Activated CD4-positive, alpha-beta memory T cell treated with anti-CD3 and anti-CD28 coated beads, Interleukin-2, amount 10 ng/mL, durations not matched to agents 7 days and 5 days (primary cell): ENCODE data around the gene GH2. TPM values are rescaled to one million over a fixed set of nuclear protein-coding genes. Genes with fewer than 3 reads are reported as not detected.
"Not testable (repeated sequence)": the region's sequence is repeated elsewhere in the genome, so short reads cannot be mapped to it uniquely, and the experiment has no call there.

Experiments used
- CTCF ChIA-PET: fragments of 350-600 bp; sonication (Branson Sonifier 250); formaldehyde crosslinking; loops from one replicate; lab custom pipeline; 2021; ENCODE audit warnings: antibody characterized with exemption, inconsistent platforms; lab: Charles Lee
- POLR2A ChIA-PET: fragments of 350-600 bp; sonication (Branson Sonifier 250); formaldehyde crosslinking; loops from one replicate; lab custom pipeline; 2021; ENCODE audit warnings: antibody characterized with exemption; lab: Charles Lee
- DNase-seq: peaks from one replicate; pipeline ENCODE4 v3.0.0-alpha.2; 2020
- H3K27ac Mint-ChIP-seq: one replicate; pipeline ENCODE4 v1.8.0; 2021; ENCODE audit warnings: mild to moderate bottlenecking, mixed read lengths
- H3K27me3 Mint-ChIP-seq: one replicate; pipeline ENCODE4 v1.8.0; 2021; ENCODE audit warnings: mixed read lengths
- H3K36me3 Mint-ChIP-seq: one replicate; pipeline ENCODE4 v1.8.0; 2021; ENCODE audit warnings: low read depth, mixed read lengths
- H3K4me1 Mint-ChIP-seq: one replicate; pipeline ENCODE4 v1.8.0; 2021; ENCODE audit warnings: mixed read lengths
- H3K4me3 Mint-ChIP-seq: one replicate; pipeline ENCODE4 v1.8.0; 2021; ENCODE audit warnings: mild to moderate bottlenecking, mixed read lengths
- H3K9me3 Mint-ChIP-seq: one replicate; pipeline ENCODE4 v1.8.0; 2021; ENCODE audit warnings: mixed read lengths
- total RNA-seq, 2 experiments: library from RNA; stranded (reverse); gene quantifications; one replicate each; pipeline ENCODE4 v1.2.3, GENCODE V29; 2021

GH2 gene
- total RNA-seq, 2 experiments from 2014 or later: not detected

DNA sequence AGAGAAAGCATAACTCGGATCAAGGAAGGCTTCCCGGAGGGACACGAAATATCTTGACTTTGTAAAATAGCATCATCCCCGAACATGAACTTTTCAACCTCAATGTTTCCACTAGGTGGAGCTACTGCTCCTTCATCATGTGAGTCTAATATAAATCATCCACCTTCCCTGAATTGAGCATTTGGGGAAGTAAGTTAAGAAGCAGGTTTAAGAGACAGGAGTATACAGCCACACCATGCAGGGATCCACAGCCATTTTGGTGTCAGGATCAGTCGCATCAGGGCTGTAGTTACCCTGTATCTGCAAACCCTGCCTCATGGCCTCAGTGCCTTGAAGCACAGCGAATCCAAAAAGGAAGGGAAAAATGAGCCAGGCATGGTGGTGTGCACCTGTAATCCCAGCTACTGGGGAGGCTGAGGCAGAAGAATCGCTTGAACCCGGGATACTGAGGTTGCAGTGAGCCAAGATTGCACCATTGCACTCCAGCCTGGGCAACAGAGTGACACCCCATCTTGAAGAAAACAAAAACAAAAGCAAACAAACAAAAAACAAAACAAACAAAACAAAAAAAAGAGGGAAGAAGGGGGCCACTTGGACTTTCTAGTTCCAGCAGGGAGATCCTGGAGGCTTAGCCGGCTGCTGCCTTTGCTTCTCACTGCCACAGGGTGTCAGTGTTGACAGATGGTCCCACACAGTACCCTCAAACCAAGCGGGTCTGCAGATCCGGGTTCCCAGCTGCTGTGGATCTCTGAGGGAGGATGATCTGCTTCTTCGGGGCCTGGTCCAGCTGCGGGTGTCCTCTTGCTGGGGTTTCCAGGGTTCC lies 7.5 kb upstream of the GH2 start:
- H3K4me3 Mint-ChIP-seq, H3K9me3 Mint-ChIP-seq, POLR2A ChIA-PET, H3K27ac Mint-ChIP-seq, DNase-seq, H3K4me1 Mint-ChIP-seq, H3K36me3 Mint-ChIP-seq: not testable (repeated sequence)
- CTCF ChIA-PET: interaction anchor here (0.6 to 3.6 kb wide), 21 partner anchors 9 to 748 kb away, joined by 3 to 14 read pairs (median 3); partner anchors contain the start of gene ERN1
- H3K27me3 Mint-ChIP-seq: peaks cover 31% of the 10 kb centered on the region

DNA sequence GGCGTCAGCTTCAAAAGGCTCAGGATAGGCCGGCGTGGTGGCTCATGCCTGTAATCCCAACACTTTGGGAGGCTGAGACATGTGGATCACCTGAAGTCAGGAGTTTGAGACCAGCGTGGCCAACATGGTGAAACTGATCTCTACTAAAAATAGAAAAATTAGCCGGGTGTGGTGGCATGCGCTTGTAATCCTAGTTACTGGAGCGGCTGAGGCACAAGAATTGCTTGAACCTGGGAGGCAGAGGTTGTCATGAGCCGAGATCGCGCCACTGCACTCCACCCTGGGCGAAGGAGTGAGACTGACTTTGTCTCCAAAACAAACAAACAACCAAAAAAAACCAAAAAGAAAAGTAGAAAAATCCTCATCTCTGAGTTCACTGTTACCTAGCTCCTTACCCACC lies 3.4 kb upstream of the GH2 start:
- POLR2A ChIA-PET, CTCF ChIA-PET, H3K27ac Mint-ChIP-seq: not testable (repeated sequence)

DNA sequence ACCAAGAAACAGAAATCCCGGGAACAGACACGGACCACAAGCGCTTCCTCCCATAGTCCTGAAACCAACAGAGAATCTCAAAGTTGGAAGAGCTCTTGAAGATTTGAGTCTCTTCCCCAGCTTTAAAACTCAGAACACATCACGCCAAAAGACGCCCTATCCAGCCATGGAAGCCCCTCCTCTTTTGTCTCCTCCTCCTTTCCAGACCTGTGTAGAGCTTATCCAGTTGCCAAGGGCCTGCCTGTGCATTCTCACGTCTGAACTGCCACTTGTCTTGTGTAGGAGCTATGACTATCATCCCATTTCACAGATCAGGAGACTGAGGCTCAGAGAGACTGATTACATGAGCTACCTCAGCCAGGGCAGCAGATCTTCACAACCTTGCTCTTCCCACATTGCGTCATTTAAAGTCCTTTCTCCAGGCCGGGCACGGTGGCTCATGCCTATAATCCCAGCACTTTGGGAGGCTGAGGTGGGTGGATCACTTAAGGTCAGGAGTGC lies 932 bp upstream of the GH2 start:
- CTCF ChIA-PET: interaction anchor here (0.7 to 1.3 kb wide), 5 partner anchors 16 to 146 kb away, joined by 3 to 5 read pairs (median 4); no protein-coding TSS in a partner anchor
- DNase-seq, H3K36me3 Mint-ChIP-seq, H3K4me1 Mint-ChIP-seq, H3K9me3 Mint-ChIP-seq, H3K27me3 Mint-ChIP-seq, H3K27ac Mint-ChIP-seq, H3K4me3 Mint-ChIP-seq, POLR2A ChIA-PET: not testable (repeated sequence)

More for the DNA sequence above, 3.4 kb upstream of the GH2 start:
- not testable (repeated sequence) for H3K4me3 Mint-ChIP-seq, DNase-seq, H3K36me3 Mint-ChIP-seq, H3K4me1 Mint-ChIP-seq, H3K9me3 Mint-ChIP-seq
- peaks cover 14% of the 10 kb centered on the region for H3K27me3 Mint-ChIP-seq

DNA sequence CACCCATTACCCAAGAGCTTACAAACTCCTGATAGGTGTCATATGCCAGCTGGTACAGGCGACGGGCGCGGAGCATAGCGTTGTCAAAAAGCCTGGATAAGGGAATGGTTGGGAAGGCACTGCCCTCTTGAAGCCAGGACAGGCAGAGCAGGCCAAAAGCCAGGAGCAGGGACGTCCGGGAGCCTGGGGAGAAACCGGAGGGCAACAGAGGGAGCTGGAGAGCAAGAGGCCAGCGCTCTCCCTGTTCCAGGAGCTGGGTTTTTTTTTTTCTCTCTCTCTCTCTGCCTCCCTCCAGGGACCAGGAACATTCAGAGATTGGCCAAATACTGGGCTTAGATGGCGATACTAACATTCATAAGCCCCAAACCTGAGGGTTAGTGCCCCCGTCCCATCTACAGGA lies 407 bp downstream of the GH2 start:
- DNase-seq, H3K9me3 Mint-ChIP-seq, H3K4me3 Mint-ChIP-seq, H3K4me1 Mint-ChIP-seq, H3K36me3 Mint-ChIP-seq, H3K27me3 Mint-ChIP-seq, H3K27ac Mint-ChIP-seq, POLR2A ChIA-PET: not testable (repeated sequence)
- CTCF ChIA-PET: interaction anchor here (0.8 to 1.3 kb wide), 2 partner anchors 17 to 32 kb away, joined by 3 read pairs; no protein-coding TSS in a partner anchor

DNA sequence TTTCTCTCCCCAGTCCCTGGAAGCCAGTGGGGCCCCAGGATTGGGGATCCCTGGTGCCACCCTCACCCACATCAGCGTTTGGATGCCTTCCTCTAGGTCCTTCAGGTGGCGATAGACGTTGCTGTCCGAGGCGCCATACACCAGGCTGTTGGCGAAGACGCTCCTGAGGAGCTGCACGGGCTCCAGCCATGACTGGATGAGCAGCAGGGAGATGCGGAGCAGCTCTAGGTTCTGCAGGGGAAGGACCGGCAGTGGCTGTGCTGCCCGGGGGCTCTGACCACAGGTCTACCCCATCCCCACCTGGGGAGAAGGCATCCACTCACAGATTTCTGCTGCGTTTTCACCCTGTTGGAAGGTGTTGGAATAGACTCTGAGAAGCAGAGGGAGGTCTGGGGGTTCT lies 1.0 kb downstream of the GH2 start:
- Mint-ChIP-seq H3K36me3 (no peaks in the 10 kb centered on the region), H3K27ac (no peak overlapping the region), H3K27me3 (peaks cover 5% of the 10 kb centered on the region), H3K9me3 (no peaks in the 10 kb centered on the region), H3K4me3 (no peak overlapping the region), H3K4me1 (no peaks in the 10 kb centered on the region)
- DNase-seq: no peak
- ChIA-PET CTCF (interaction anchor here (1.3 kb wide), 1 partner anchor 17 kb away, joined by 3 read pairs; no protein-coding TSS in a partner anchor), POLR2A (no interaction called here)

GRCh38 chr17:63878413-63878812 lies 3.3 kb downstream of the GH2 start:
- POLR2A ChIA-PET, H3K27ac Mint-ChIP-seq, H3K4me1 Mint-ChIP-seq, DNase-seq, H3K36me3 Mint-ChIP-seq, H3K27me3 Mint-ChIP-seq, H3K4me3 Mint-ChIP-seq, H3K9me3 Mint-ChIP-seq: not testable (repeated sequence)
- CTCF ChIA-PET: interaction anchor here (0.6 to 1.8 kb wide), 4 partner anchors 9 to 149 kb away, joined by 3 to 4 read pairs (median 4); no protein-coding TSS in a partner anchor

GRCh38 chr17:63874693-63875092 lies 7.1 kb downstream of the GH2 start:
- H3K36me3 Mint-ChIP-seq, POLR2A ChIA-PET, H3K9me3 Mint-ChIP-seq, H3K27ac Mint-ChIP-seq, DNase-seq, H3K4me1 Mint-ChIP-seq, H3K4me3 Mint-ChIP-seq: not testable (repeated sequence)
- H3K27me3 Mint-ChIP-seq: peaks cover 11% of the 10 kb centered on the region
- CTCF ChIA-PET: interaction anchor here (0.6 to 1.8 kb wide), 2 partner anchors 9 to 674 kb away, joined by 4 to 5 read pairs; no protein-coding TSS in a partner anchor

GRCh38 chr17:63874061-63874626 lies 7.6 kb downstream of the GH2 start:
- H3K9me3 Mint-ChIP-seq, H3K36me3 Mint-ChIP-seq, H3K27ac Mint-ChIP-seq, H3K4me1 Mint-ChIP-seq, POLR2A ChIA-PET, DNase-seq, H3K4me3 Mint-ChIP-seq: not testable (repeated sequence)
- peaks cover 12% of the 10 kb centered on the region for H3K27me3 Mint-ChIP-seq
- CTCF ChIA-PET: interaction anchor here (1.8 kb wide), 1 partner anchor 8 kb away, joined by 5 read pairs; no protein-coding TSS in a partner anchor

DNA sequence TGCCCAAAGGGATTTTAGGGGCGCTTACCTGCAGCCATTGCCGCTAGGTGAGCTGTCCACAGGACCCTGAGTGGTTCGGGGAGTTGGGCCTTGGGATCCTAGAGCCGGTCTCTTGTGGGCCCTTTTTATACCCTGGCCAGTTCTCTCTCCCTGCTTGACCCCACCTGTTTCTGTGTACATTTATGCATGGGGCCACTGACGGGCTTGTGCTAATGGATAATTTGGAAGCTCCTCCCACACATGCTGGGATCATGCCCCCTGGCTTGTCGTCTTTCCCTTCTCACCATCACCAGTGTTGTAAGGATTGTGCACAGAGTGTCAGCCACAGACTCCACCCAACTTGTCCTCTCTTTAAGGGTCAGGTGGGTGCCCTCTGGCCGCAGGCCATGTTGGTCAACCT lies 8.2 kb downstream of the GH2 start, which contains the start of gene CSH2:
CSH2 (minus strand) TSS at position 101 of the 400 bp plus-strand sequence; CDS start at position 38, 63 bp downstream.
- H3K4me1 Mint-ChIP-seq: not testable (repeated sequence)
- CTCF ChIA-PET: interaction anchor here (1.8 kb wide), 1 partner anchor 8 kb away, joined by 5 read pairs; no protein-coding TSS in a partner anchor

GRCh38 chr17:63871646-63872365 lies 9.9 kb downstream of the GH2 start:
- DNase-seq, H3K9me3 Mint-ChIP-seq, H3K4me3 Mint-ChIP-seq, POLR2A ChIA-PET, H3K27ac Mint-ChIP-seq, H3K4me1 Mint-ChIP-seq, CTCF ChIA-PET, H3K36me3 Mint-ChIP-seq: not testable (repeated sequence)
- peaks cover 16% of the 10 kb centered on the region for H3K27me3 Mint-ChIP-seq

More for the DNA sequence above, 8.2 kb downstream of the GH2 start, which contains the start of gene CSH2:
- H3K27ac Mint-ChIP-seq, H3K36me3 Mint-ChIP-seq, POLR2A ChIA-PET, H3K4me3 Mint-ChIP-seq, H3K9me3 Mint-ChIP-seq, DNase-seq: not testable (repeated sequence)
- peaks cover 14% of the 10 kb centered on the region for H3K27me3 Mint-ChIP-seq

- H3K4me3 Mint-ChIP-seq, H3K9me3 Mint-ChIP-seq, POLR2A ChIA-PET, DNase-seq, H3K36me3 Mint-ChIP-seq, H3K4me1 Mint-ChIP-seq, H3K27ac Mint-ChIP-seq: not testable (repeated sequence)
- CTCF ChIA-PET: interaction anchor here (1.0 kb wide), 1 partner anchor 8 kb away, joined by 4 read pairs; no protein-coding TSS in a partner anchor
- H3K27me3 Mint-ChIP-seq: peaks cover 15% of the 10 kb centered on the region
Observed at GRCh38 chr17:63870292-63870665, 11.5 kb downstream of the GH2 start.

DNA sequence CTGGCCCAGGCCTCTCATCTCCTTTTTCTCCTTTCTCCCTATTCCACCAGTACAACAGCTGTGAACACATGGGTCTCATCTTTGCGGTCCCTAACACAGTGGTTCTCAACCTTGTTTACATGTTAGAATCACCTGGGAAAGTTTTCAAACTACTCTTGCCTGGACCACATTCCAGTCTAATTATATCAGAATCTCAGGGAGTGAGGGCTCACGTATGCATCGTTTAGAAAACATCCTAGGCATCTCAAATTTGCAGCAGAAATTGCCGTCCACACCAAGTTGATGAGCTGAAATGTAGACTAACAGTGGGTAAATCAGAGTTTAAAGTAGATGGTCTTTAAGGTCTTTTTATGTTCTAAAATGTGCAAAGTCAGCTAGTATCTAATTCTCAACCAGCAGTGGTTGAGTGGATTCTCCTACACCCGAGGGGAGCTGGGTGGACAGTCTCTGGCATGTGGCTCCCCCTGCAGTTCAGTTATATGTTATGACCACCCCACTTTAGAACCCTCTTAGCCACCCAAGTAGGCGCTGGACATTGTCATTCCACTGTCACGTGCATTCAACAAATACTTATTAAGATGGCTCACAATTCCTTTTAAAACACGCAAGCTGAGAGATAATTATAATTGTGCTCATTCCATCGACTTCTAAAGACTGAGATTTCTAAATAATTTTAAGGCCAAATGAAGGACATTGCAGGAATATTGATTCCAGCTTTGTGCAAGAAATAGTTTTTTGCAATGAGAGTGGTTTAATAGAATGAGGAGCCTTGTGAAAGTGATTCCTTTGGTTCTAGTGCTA lies 12.1 kb downstream of the GH2 start:
- H3K4me1 Mint-ChIP-seq, H3K4me3 Mint-ChIP-seq, DNase-seq, POLR2A ChIA-PET, H3K9me3 Mint-ChIP-seq, H3K36me3 Mint-ChIP-seq, H3K27ac Mint-ChIP-seq: not testable (repeated sequence)
- H3K27me3 Mint-ChIP-seq: peaks cover 15% of the 10 kb centered on the region
- CTCF ChIA-PET: interaction anchor here (0.9 to 1.0 kb wide), 2 partner anchors 9 to 19 kb away, joined by 3 to 4 read pairs; no protein-coding TSS in a partner anchor
